SK-N-SH (cell line): ENCODE measurements around the gene SLC32A1. TPM values are rescaled to one million over a fixed set of nuclear protein-coding genes. Genes with fewer than 3 reads are reported as not detected.

Source experiments
- CTCF ChIA-PET: fragments of 300-600, 350-600 bp; formaldehyde crosslinking; extraction: SDS; loops from one replicate; lab custom pipeline; 2021; lab: Yijun Ruan, JAX
- POLR2A ChIA-PET: fragments of 350-600 bp; sonication (Branson Sonifier 250); formaldehyde crosslinking; extraction: SDS; loops from one replicate; lab custom pipeline; 2020; ENCODE audit warnings: antibody characterized with exemption, inconsistent platforms; lab: Yijun Ruan, JAX
- DNase-seq: peaks from one replicate; pipeline ENCODE4 v3.0.0; 2012
- H2AFZ ChIP-seq: fragments of 200-600 bp; sonication (generic); 2 replicates; pipeline ENCODE4 v1.8.1; 2016; ENCODE audit warnings: antibody characterized with exemption, mild to moderate bottlenecking, low read depth
- H3F3A ChIP-seq: fragments of 200-600 bp; sonication (generic); replicated peaks from 2 replicates; pipeline ENCODE3; 2016; ENCODE audit warnings: antibody characterized with exemption, mild to moderate bottlenecking; ENCODE audit not compliant: insufficient read depth
- H3K27ac ChIP-seq, 2 experiments: fragments of 200-500 bp in 1 of 2; fragments of 200-600 bp in 1 of 2; sonication (Bioruptor generic) in 1 of 2; sonication (generic), shearing (Covaris generic) in 1 of 2; 2 replicates each; pipeline versions ENCODE4 v1.5.1 to v1.6.1; 2014 to 2016; ENCODE audit warnings: low read depth in 2 of 2, inconsistent platforms in 1 of 2, low read length in 1 of 2, mild to moderate bottlenecking in 1 of 2, mixed read lengths in 1 of 2
- H3K27me3 ChIP-seq: fragments of 200-600 bp; sonication (generic), shearing (Covaris generic); 2 replicates; pipeline ENCODE4 v1.6.1; 2016; ENCODE audit warnings: mixed run types; ENCODE audit not compliant: insufficient read depth
- H3K36me3 ChIP-seq, 2 experiments: fragments of 200-500 bp in 1 of 2; fragments of 200-600 bp in 1 of 2; sonication (Bioruptor generic) in 1 of 2; sonication (generic) in 1 of 2; replicated peaks in 1 of 2; 2 replicates each; pipeline versions ENCODE3 to v1.5.1; 2014 to 2016; ENCODE audit warnings: low read length in 1 of 2, mild to moderate bottlenecking in 1 of 2; ENCODE audit not compliant: insufficient read depth in 2 of 2, control insufficient read depth in 1 of 2
- H3K4me1 ChIP-seq, 2 experiments: fragments of 200-500 bp in 1 of 2; fragments of 200-600 bp in 1 of 2; sonication (Bioruptor generic) in 1 of 2; sonication (generic), shearing (Covaris generic) in 1 of 2; 2 replicates each; pipeline versions ENCODE4 v1.5.1 to v1.6.1; 2014 to 2016; ENCODE audit warnings: low read depth in 1 of 2, low read length in 1 of 2, mixed run types in 1 of 2; ENCODE audit not compliant: insufficient read depth in 2 of 2, control insufficient read depth in 1 of 2
- H3K4me2 ChIP-seq: fragments of 200-600 bp; sonication (generic), shearing (Covaris generic); 2 replicates; pipeline ENCODE4 v1.6.1; 2017; ENCODE audit warnings: mixed run types
- H3K4me3 ChIP-seq, 2 experiments: fragments of 200-500 bp in 1 of 2; fragments of 200-600 bp in 1 of 2; sonication (Bioruptor generic) in 1 of 2; sonication (generic), shearing (Covaris generic) in 1 of 2; 2 replicates each; pipeline versions ENCODE4 v1.5.1 to v1.8.1; 2014 to 2016; ENCODE audit warnings: low read depth in 2 of 2, inconsistent platforms in 1 of 2, low read length in 1 of 2, mild to moderate bottlenecking in 1 of 2, mixed read lengths in 1 of 2, moderate library complexity in 1 of 2
- H3K79me2 ChIP-seq: fragments of 200-600 bp; sonication (generic); 2 replicates; pipeline ENCODE4 v1.8.1; 2017; ENCODE audit warnings: mild to moderate bottlenecking; ENCODE audit not compliant: insufficient read depth
- H3K9ac ChIP-seq: fragments of 200-600 bp; sonication (generic); 2 replicates; pipeline ENCODE4 v1.6.1; 2017; ENCODE audit warnings: mixed run types
- H3K9me2 ChIP-seq: fragments of 200-600 bp; sonication (generic); 2 replicates; pipeline ENCODE4 v1.6.1; 2017; ENCODE audit warnings: mixed run types
- H3K9me3 ChIP-seq: fragments of 200-600 bp; sonication (generic); 2 replicates; pipeline ENCODE4 v1.6.1; 2017; ENCODE audit warnings: mixed run types, mild to moderate bottlenecking, moderate library complexity
- H4K20me1 ChIP-seq: fragments of 200-600 bp; sonication (generic); 2 replicates; pipeline ENCODE4 v1.6.1; 2017; ENCODE audit warnings: mild to moderate bottlenecking, mixed run types; ENCODE audit not compliant: insufficient read depth
- CHD2 ChIP-seq: fragments of 150-350 bp; IDR thresholded peaks from 2 replicates; pipeline ENCODE4 v1.6.1; 2018; ENCODE audit warnings: low read length; ENCODE audit not compliant: partially characterized antibody
- EP300 ChIP-seq, 2 experiments: IDR thresholded peaks; 2 replicates each; pipeline versions ENCODE4 v1.4.0 to v1.6.1; 2012; ENCODE audit warnings: borderline replicate concordance in 1 of 2, low read depth in 1 of 2, low read length in 1 of 2
- EZH2phosphoT487 ChIP-seq: fragments of 200-600 bp; sonication (generic); IDR thresholded peaks from 2 replicates; pipeline ENCODE4 v1.6.1; 2017; ENCODE audit warnings: low read depth, mixed run types, mild to moderate bottlenecking, antibody characterized with exemption, moderate library complexity, borderline replicate concordance
- FOXJ3 ChIP-seq: sonication (generic); formaldehyde crosslinking; IDR thresholded peaks from 2 replicates; pipeline ENCODE4 v1.5.1; 2020; ENCODE audit warnings: mild to moderate bottlenecking, missing genetic modification reagents
- GABPA ChIP-seq: IDR thresholded peaks from 2 replicates; pipeline ENCODE4 v1.4.0; 2012; ENCODE audit warnings: low read depth, mild to moderate bottlenecking
- JUND ChIP-seq: IDR thresholded peaks from 2 replicates; pipeline ENCODE4 v1.4.0; 2012
- MEF2A ChIP-seq: IDR thresholded peaks from 2 replicates; pipeline ENCODE4 v1.4.0; 2012; ENCODE audit warnings: low read depth, borderline replicate concordance
- MXI1 ChIP-seq: IDR thresholded peaks from 2 replicates; pipeline ENCODE4 v1.6.1; 2012; ENCODE audit warnings: mild to moderate bottlenecking, low read depth, low read length, improper control_type of control experiment
- NFIC ChIP-seq: IDR thresholded peaks from 2 replicates; pipeline ENCODE4 v1.4.0; 2012; ENCODE audit warnings: borderline replicate concordance
- NRF1 ChIP-seq: IDR thresholded peaks from 2 replicates; pipeline ENCODE4 v1.6.1; 2012; ENCODE audit warnings: low read depth, mild to moderate bottlenecking, low read length
- RFX5 ChIP-seq: IDR thresholded peaks from 2 replicates; pipeline ENCODE4 v1.6.1; 2012; ENCODE audit warnings: mild to moderate bottlenecking, improper control_type of control experiment, low read length
- RXRA ChIP-seq: IDR thresholded peaks from 2 replicates; pipeline ENCODE4 v1.4.0; 2012; ENCODE audit warnings: low read depth, mild to moderate bottlenecking, borderline replicate concordance
- SIN3A ChIP-seq: IDR thresholded peaks from 2 replicates; pipeline ENCODE4 v1.6.1; 2012; ENCODE audit warnings: low read depth, mild to moderate bottlenecking, low read length, moderate library complexity, borderline replicate concordance
- TAF1 ChIP-seq: IDR thresholded peaks from 2 replicates; pipeline ENCODE4 v1.6.1; 2012; ENCODE audit warnings: low read depth, mild to moderate bottlenecking, low read length, moderate library complexity, borderline replicate concordance
- TEAD4 ChIP-seq: IDR thresholded peaks from 2 replicates; pipeline ENCODE4 v1.4.0; 2012; ENCODE audit warnings: mild to moderate bottlenecking, borderline replicate concordance; ENCODE audit not compliant: insufficient read depth
- USF1 ChIP-seq: IDR thresholded peaks from 2 replicates; pipeline ENCODE4 v1.4.0; 2012; ENCODE audit warnings: low read depth, borderline replicate concordance
- USF2 ChIP-seq: fragments of 150-350 bp; IDR thresholded peaks from 2 replicates; pipeline ENCODE4 v1.6.1; 2017; ENCODE audit warnings: antibody characterized with exemption, low read length, low read depth, borderline replicate concordance
- YY1 ChIP-seq: IDR thresholded peaks from 2 replicates; pipeline ENCODE4 v1.4.0; 2012; ENCODE audit warnings: low read depth, mild to moderate bottlenecking
- ZBTB33 ChIP-seq: IDR thresholded peaks from 2 replicates; pipeline ENCODE4 v1.4.0; 2012; ENCODE audit warnings: low read depth, borderline replicate concordance
- WGBS: methylation state at CpG from one replicate; pipeline ENCODE4 v1.1.6; 2017; ENCODE audit warnings: low lambda C conversion rate; 5-methylcytosine and 5-hydroxymethylcytosine counted together
- polyA plus RNA-seq, 3 experiments: library from polyadenylated mRNA; depleted of rRNA; stranded (reverse); fragments of >200 nt; gene quantifications; 2 replicates each; pipeline ENCODE4 v1.2.3, GENCODE V29; 2012

SLC32A1 gene
- polyA plus RNA-seq, 1 of the 3 experiments (the other 2 are of a cell fraction), result not detected

GRCh38 chr20:38747495-38748096 lies 23.3 kb downstream of the SLC32A1 start:
- TF ChIP-seq NRF1, result peak; percentile 39; the same call in 1 of the 2 replicates
- peak; percentile 33; the same call in 1 of the 2 replicates for TF ChIP-seq MXI1
- no peak for TF ChIP-seq EP300 (IDR thresholded peaks at IDR 0.05; ENCODE audit: borderline replicate concordance in 1 of 2, low read depth in 1 of 2, low read length in 1 of 2)
- TF ChIP-seq USF1, result no peak
- TF ChIP-seq ZBTB33, result no peak
- TF ChIP-seq FOXJ3 (CRISPR knock-in tag), result no peak
- TF ChIP-seq TEAD4, result no peak
- CTCF ChIA-PET, result interaction anchor here (0.6 to 15.8 kb wide), 7 partner anchors 15 to 303 kb away, joined by 3 to 321 read pairs (median 59); partner anchors contain the start of gene SLC32A1
- peak; percentile 47 for DNase-seq
- Histone ChIP-seq H4K20me1 (peaks cover 6% of the 10 kb centered on the region; the same call in 1 of the 2 replicates), H3K9me3 (no peaks in the 10 kb centered on the region), H3K27me3 (peaks cover 2% of the 10 kb centered on the region; the same call in 1 of the 2 replicates), H3K9ac (no peak overlapping the region), H3K36me3 (peaks cover 11 to 15% of the 10 kb centered on the region in 2 experiments), H3F3A (no peaks in the 10 kb centered on the region), H3K27ac (peak overlapping the region in 1 of 2 experiments; percentile 89; a peak in 2 of 4 replicates), H2AFZ (peak overlapping the region; percentile 94), H3K9me2 (no peaks in the 10 kb centered on the region), H3K79me2 (peaks cover 15% of the 10 kb centered on the region), H3K4me2 (peak overlapping the region; percentile 76), H3K4me1 (peaks cover 0 to 14% of the 10 kb centered on the region in 2 experiments; a peak in 2 of 4 replicates), H3K4me3 (peak overlapping the region; percentile 89 to 90)
- POLR2A ChIA-PET, result interaction anchor here (0.6 kb wide), 2 partner anchors 23 to 43 kb away, joined by 3 read pairs; partner anchors contain the start of gene SLC32A1
- WGBS, result 24% methylated on average over 37 of the region's 39 CpGs

- Histone ChIP-seq H3K9ac (peak within 1 kb of the TSS; percentile 73), H3K36me3 (peaks cover 18 to 22% of the 10 kb centered on the region in 2 experiments), H3K4me2 (peak within 1 kb of the TSS; percentile 76), H3K9me2 (no peaks in the 10 kb centered on the region), H3K27ac (peak within 1 kb of the TSS; percentile 84 to 89), H3K9me3 (no peaks in the 10 kb centered on the region), H3K27me3 (no peaks in the 10 kb centered on the region), H3K4me3 (peak within 1 kb of the TSS; percentile 89 to 90), H3K79me2 (peaks cover 15% of the 10 kb centered on the region), H2AFZ (peak within 1 kb of the TSS; percentile 94), H4K20me1 (peaks cover 6% of the 10 kb centered on the region; the same call in 1 of the 2 replicates), H3K4me1 (peaks cover 0 to 14% of the 10 kb centered on the region in 2 experiments; a peak in 2 of 4 replicates), H3F3A (no peaks in the 10 kb centered on the region)
- POLR2A ChIA-PET, result no interaction called here
- CTCF ChIA-PET, result interaction anchor here (0.8 to 15.8 kb wide), 8 partner anchors 16 to 302 kb away, joined by 3 to 321 read pairs (median 50); partner anchors contain the start of gene SLC32A1
- 0% methylated on average over 19 of the region's 84 CpGs for WGBS
- peak; percentile 98 for DNase-seq
- no peak for TF ChIP-seq EZH2phosphoT487
- TF ChIP-seq RFX5, result no peak
- TF ChIP-seq YY1, result peak; percentile 92
- TF ChIP-seq GABPA, result no peak; the same call in 1 of the 2 replicates
- TF ChIP-seq USF2, result no peak
- TF ChIP-seq TEAD4, result no peak
- peak; percentile 87 for TF ChIP-seq TAF1
- TF ChIP-seq NFIC, result 0 out of 2 replicates have a peak, but pooled peaks have one; percentile 10
- TF ChIP-seq CHD2, result no peak
- TF ChIP-seq MXI1, result 0 out of 2 replicates have a peak, but pooled peaks have one; percentile 32
- TF ChIP-seq JUND, result no peak
- no peak for TF ChIP-seq FOXJ3 (CRISPR knock-in tag)
- no peak for TF ChIP-seq MEF2A
- TF ChIP-seq SIN3A, result peak; percentile 24; the same call in 1 of the 2 replicates
- TF ChIP-seq USF1, result no peak
- TF ChIP-seq RXRA, result no peak
Measured at GRCh38 chr20:38748097-38748860, 24.0 kb downstream of the SLC32A1 start, which contains the start of gene ACTR5. Gene ACTR5, plus strand, starts transcription at chr20:38748460. Its CDS starts 19 bp downstream, at chr20:38748479.
